ENCODE measurements around the gene DNAJC17.

Gene DNAJC17

GRCh38 chr15:40731034-40731433, 76.2 kb downstream of the DNAJC17 start:
- DNase-seq, result no peak

- no peak for DNase-seq
Measured at GRCh38 chr15:40723919-40724318, 83.4 kb downstream of the DNAJC17 start.

- DNase-seq, result no peak
Measured at GRCh38 chr15:40722934-40723333, 84.3 kb downstream of the DNAJC17 start.

GRCh38 chr15:40722354-40722753, 84.9 kb downstream of the DNAJC17 start:
- DNase-seq, result no peak

GRCh38 chr15:40721701-40722100, 85.6 kb downstream of the DNAJC17 start:
- no peak for DNase-seq

- no peak for DNase-seq
Measured at GRCh38 chr15:40716165-40716564, 91.1 kb downstream of the DNAJC17 start.
